GM19099 (cell line): ENCODE measurements around the gene PPP1R8.

ENCODE experiments used
- POLR2A ChIP-seq: IDR thresholded peaks from 3 replicates; pipeline ENCODE4 v1.6.1; 2011; ENCODE audit warnings: low read depth; ENCODE audit not compliant: insufficient read length; ENCODE audit errors: extremely low read depth

The PPP1R8 gene

GRCh38 chr1:27862671-27863537 is 32.3 kb downstream of the PPP1R8 start:
- TF ChIP-seq POLR2A, result no peak

- TF ChIP-seq POLR2A, result no peak
Measured at GRCh38 chr1:27863538-27863915, 32.9 kb downstream of the PPP1R8 start.

GRCh38 chr1:27864264-27864895 is 33.8 kb downstream of the PPP1R8 start:
- TF ChIP-seq POLR2A, result no peak

GRCh38 chr1:27865821-27866220 is 35.2 kb downstream of the PPP1R8 start:
- no peak for TF ChIP-seq POLR2A

- no peak for TF ChIP-seq POLR2A
Measured at GRCh38 chr1:27868556-27868931, 38.0 kb downstream of the PPP1R8 start.

- TF ChIP-seq POLR2A, result no peak
Measured at GRCh38 chr1:27868932-27869718, 38.5 kb downstream of the PPP1R8 start.

- no peak for TF ChIP-seq POLR2A
Measured at GRCh38 chr1:27869719-27870085, 39.1 kb downstream of the PPP1R8 start.

- peak; percentile 87 for TF ChIP-seq POLR2A
Measured at GRCh38 chr1:27872059-27872801, 41.6 kb downstream of the PPP1R8 start, which contains the start of gene THEMIS2. THEMIS2 (plus strand) TSS chr1:27872544; CDS start chr1:27872572, 28 bp downstream.

GRCh38 chr1:27872802-27873551 is 42.4 kb downstream of the PPP1R8 start:
- TF ChIP-seq POLR2A, result peak; percentile 33

- TF ChIP-seq POLR2A, result no peak
Measured at GRCh38 chr1:27873671-27874384, 43.2 kb downstream of the PPP1R8 start.

GRCh38 chr1:27876341-27877114 is 45.9 kb downstream of the PPP1R8 start:
- no peak for TF ChIP-seq POLR2A

GRCh38 chr1:27877115-27877416 is 46.5 kb downstream of the PPP1R8 start:
- no peak for TF ChIP-seq POLR2A

- no peak for TF ChIP-seq POLR2A
Measured at GRCh38 chr1:27878039-27878438, 47.5 kb downstream of the PPP1R8 start.
